Psoas muscle (tissue), 8 donors: ENCODE measurements around the gene GRAMD1B. TPM values are rescaled to one million over a fixed set of nuclear protein-coding genes. Genes with fewer than 3 reads are reported as not detected.

Experiments
- ATAC-seq, 4 donors: fragments of 200-7000 bp; cut with Tn5 transposase; one replicate each; pipeline ENCODE4 v1.9.1; 2020; ENCODE audit warnings: moderate library complexity in 3 of 4, mild to moderate bottlenecking in 2 of 4
- DNase-seq, 2 donors: peaks; one replicate each; pipeline ENCODE4 v3.0.0-alpha.2; 2020
- H3K27ac ChIP-seq: fragments of 200-600 bp; one replicate; pipeline ENCODE4 v1.8.0; 2022
- H3K27me3 ChIP-seq, 3 donors: fragments of 200-600 bp in 1 of 3; one replicate each; pipeline versions ENCODE4 v1.6.1 to v1.8.0; 2013 to 2022; ENCODE audit warnings: low read length in 2 of 3, mild to moderate bottlenecking in 2 of 3, moderate library complexity in 1 of 3; ENCODE audit not compliant: insufficient read depth in 3 of 3
- H3K36me3 ChIP-seq, 2 donors: fragments of 200-600 bp in 1 of 2; one replicate each; pipeline versions ENCODE4 v1.6.1 to v1.8.0; 2013 to 2022; ENCODE audit warnings: low read depth in 1 of 2, mild to moderate bottlenecking in 1 of 2, moderate library complexity in 1 of 2; ENCODE audit not compliant: insufficient read depth in 1 of 2
- H3K4me1 ChIP-seq: fragments of 200-600 bp; one replicate; pipeline ENCODE4 v1.8.0; 2022
- H3K4me3 ChIP-seq: fragments of 200-600 bp; one replicate; pipeline ENCODE4 v1.8.0; 2022; ENCODE audit warnings: mild to moderate bottlenecking
- H3K9me3 ChIP-seq: fragments of 200-600 bp; one replicate; pipeline ENCODE4 v1.8.0; 2022
- WGBS, 3 donors: extraction: QIAGEN DNeasy Blood & Tissue Kit; methylation state at CpG; one replicate each; pipeline versions ENCODE4 v1.1.6 to v1.1.7; 2013; 5-methylcytosine and 5-hydroxymethylcytosine counted together
- intact Hi-C, 2 donors: fragments of 100-400 bp; cut with DNase I; formaldehyde crosslinking; loops; one replicate each; pipeline versions ENCODE4 v1.11.0 to v1.14.2; 2022
- polyA plus RNA-seq, 3 donors: library from polyadenylated mRNA; stranded (reverse); fragments of 200-250 nt; gene quantifications; one replicate each; pipeline ENCODE4 v1.2.3, GENCODE V29; 2013
- total RNA-seq, 4 donors: library from RNA; stranded (reverse); fragmentation: NEBNext Ultra II Directional in 2 of 4; extraction: Animal tissue kit (Norgen Biotek cat#: 25700) in 2 of 4; gene quantifications; one replicate each; pipeline versions ENCODE4 v1.2.1 to v1.2.4, GENCODE V29; 2021 to 2023
- TF ChIP-seq, protein P1 (sequence below): fragments of 200-600 bp; IDR thresholded peaks from one replicate; pipeline ENCODE4 v1.8.0; 2022; ENCODE audit warnings: antibody characterized with exemption
- donor health status: healthy with polysubstance abuse.
- donor health status: DM: no; HTN: no; CAD: no; lungs with moderate emphysema.
- donor health status: Bipolar disorder and iron deficiency.
- donor health status: healthy.
- donor health status: DM: yes; HTN: yes; CAD: no.
- donor health status: DM: no; HTN: no; CAD: no.
- donor health status: DM: no; HTN: no; CAD: no.
- donor health status: DM: yes; HTN: yes; CAD: no.

Gene GRAMD1B
- total and polyA plus RNA-seq, 7 donors = 0.67 to 24.0 (median 6.8) TPM

DNA sequence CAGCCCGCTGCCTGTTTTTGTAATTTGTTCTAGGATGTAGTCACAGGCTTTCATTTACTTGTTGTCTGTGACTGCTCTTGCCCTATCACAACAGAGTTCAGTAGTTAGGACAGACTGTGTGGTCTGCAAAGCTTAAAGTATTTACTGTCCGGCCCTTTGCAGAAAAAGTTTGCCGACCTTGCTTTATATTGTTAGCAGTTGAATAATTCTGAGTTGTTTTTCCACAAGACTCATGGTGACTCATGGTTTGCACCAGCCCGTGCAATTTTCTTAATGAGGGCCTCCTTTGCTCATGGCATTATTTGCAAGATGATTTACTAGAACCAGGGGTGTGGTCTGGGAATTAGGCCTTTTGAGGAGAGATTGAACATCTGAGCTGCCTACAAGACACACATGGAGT is 113.7 kb downstream of the GRAMD1B start:
- Histone ChIP-seq H3K27me3 (peaks cover 0 to 2% (median 0%) of the 10 kb centered on the region in 3 donors), H3K4me3 (no peak overlapping the region), H3K36me3 (no peaks in the 10 kb centered on the region), H3K4me1 (no peaks in the 10 kb centered on the region), H3K9me3 (no peaks in the 10 kb centered on the region), H3K27ac (no peak overlapping the region)
- 84 to 87% (median 87%) methylated on average over 4 of the region's 4 CpGs for WGBS, 3 donors
- DNase-seq = no peak
- intact Hi-C loops = no loop called here
- TF ChIP-seq, protein P1, sequence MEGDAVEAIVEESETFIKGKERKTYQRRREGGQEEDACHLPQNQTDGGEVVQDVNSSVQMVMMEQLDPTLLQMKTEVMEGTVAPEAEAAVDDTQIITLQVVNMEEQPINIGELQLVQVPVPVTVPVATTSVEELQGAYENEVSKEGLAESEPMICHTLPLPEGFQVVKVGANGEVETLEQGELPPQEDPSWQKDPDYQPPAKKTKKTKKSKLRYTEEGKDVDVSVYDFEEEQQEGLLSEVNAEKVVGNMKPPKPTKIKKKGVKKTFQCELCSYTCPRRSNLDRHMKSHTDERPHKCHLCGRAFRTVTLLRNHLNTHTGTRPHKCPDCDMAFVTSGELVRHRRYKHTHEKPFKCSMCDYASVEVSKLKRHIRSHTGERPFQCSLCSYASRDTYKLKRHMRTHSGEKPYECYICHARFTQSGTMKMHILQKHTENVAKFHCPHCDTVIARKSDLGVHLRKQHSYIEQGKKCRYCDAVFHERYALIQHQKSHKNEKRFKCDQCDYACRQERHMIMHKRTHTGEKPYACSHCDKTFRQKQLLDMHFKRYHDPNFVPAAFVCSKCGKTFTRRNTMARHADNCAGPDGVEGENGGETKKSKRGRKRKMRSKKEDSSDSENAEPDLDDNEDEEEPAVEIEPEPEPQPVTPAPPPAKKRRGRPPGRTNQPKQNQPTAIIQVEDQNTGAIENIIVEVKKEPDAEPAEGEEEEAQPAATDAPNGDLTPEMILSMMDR = no peak
- no peak for ATAC-seq

DNA sequence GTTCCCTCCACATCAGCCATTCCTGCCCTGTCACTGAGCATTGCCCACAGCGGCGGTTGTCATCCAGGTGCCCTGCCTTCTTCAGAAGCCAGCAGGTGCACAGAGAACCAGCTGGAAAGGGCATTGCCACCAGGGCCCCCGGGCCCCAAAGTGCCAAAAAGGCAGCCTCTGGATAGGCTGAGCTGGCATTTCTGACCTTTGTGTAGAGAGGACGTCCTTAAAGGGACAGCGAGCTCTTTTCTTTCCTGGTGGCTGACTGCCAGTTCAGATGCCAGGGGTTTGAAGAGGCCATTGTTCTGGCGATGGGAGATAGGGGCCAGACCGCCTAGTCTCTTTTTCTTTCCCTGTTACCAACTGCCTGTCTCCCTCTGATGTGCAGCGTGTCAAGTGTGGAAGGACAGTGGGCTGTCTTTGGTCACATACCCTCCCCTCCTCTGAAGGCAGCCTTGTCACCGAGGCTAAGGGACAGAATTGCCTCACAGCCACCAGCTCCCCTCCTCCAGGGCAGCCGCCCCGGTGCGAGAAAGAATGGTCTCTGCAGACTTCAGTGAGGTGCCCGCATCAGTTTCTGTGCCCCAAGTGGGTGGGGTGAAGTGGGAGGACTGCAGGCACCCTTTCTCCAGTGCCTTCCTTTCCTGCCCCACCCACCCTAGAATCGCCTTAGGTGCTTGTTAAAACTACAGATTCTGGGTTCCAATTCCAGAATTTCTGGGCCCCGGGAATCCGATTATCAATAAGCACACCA is 114.7 kb downstream of the GRAMD1B start:
- Histone ChIP-seq H3K4me3 (no peak overlapping the region), H3K9me3 (no peaks in the 10 kb centered on the region), H3K36me3 (no peaks in the 10 kb centered on the region), H3K27ac (no peak overlapping the region), H3K27me3 (peaks cover 0 to 2% (median 0%) of the 10 kb centered on the region in 3 donors), H3K4me1 (no peaks in the 10 kb centered on the region)
- no peak for ATAC-seq
- TF ChIP-seq, protein P1 = no peak
- DNase-seq = no peak
- 62 to 77% (median 73%) methylated on average over 16 of the region's 16 CpGs for WGBS, 3 donors
- intact Hi-C loops = no loop called here

DNA sequence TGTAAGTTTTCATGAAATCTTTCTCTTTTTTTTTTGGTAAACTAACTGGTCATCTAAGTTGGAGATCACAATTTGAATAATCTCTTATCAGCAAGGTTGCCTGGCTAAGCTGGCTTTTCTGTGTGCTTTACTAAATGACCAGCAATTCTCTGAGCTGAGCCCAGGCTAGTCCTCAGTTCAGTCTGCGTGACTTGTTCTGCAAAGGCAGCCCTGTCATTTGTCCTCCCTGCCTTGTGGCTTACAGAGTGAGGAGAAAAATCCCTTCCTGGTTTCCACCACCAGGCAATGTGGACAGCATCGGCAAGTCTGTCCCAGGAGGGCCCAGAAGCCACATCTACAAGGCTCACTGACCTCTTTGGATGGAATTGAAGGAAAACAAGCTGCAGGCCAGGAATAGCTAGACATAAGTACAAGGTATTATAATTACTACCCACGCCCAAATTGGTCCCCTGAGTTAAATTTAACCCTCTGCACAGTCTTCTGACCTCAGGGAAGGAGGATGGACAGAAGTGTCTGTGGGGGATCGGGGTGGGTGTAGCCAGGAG is 115.7 kb downstream of the GRAMD1B start:
- ATAC-seq (no peak), DNase-seq (no peak)
- Histone ChIP-seq H3K27me3 (peaks cover 0 to 2% (median 0%) of the 10 kb centered on the region in 3 donors), H3K4me1 (no peaks in the 10 kb centered on the region), H3K4me3 (no peak overlapping the region), H3K9me3 (no peaks in the 10 kb centered on the region), H3K27ac (no peak overlapping the region), H3K36me3 (no peaks in the 10 kb centered on the region)
- intact Hi-C loops = no loop called here
- 58 to 73% (median 71%) methylated on average over 4 of the region's 4 CpGs for WGBS, 3 donors
- TF ChIP-seq, protein P1 = no peak

DNA sequence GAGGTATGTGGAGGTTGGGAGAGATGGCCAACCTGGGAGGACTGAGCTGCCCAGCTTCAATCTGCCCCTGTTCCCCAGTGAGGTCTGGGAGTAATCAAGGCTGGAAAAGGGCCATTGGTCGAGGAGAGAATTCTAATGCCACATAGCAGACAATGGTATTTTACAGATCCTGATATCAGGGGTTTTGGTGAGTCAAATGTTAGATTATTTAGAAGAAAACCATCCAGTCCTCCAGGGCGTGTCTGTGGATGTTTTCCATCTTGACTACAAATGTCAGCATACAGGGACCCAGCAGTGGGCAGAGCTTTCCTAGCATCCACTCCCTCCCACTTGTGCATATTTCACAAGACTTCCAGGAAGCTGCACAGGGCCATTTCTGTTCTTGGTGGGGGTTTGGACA is 116.4 kb downstream of the GRAMD1B start:
- no peaks in the 10 kb centered on the region for H3K4me1 ChIP-seq
- no peak for ATAC-seq

More for the DNA sequence above, 116.4 kb downstream of the GRAMD1B start:
- 83 to 96% (median 91%) methylated on average over 2 of the region's 2 CpGs for WGBS, 3 donors
- peaks cover 0 to 2% (median 0%) of the 10 kb centered on the region in 3 donors for H3K27me3 ChIP-seq
- intact Hi-C loops = no loop called here
- TF ChIP-seq, protein P1 = no peak
- H3K9me3 ChIP-seq = no peaks in the 10 kb centered on the region
- DNase-seq = no peak
- H3K27ac ChIP-seq = no peak overlapping the region
- no peaks in the 10 kb centered on the region for H3K36me3 ChIP-seq
- H3K4me3 ChIP-seq = no peak overlapping the region
